Suprapubic skin (tissue), 4 donors: ENCODE measurements around the gene DTNB. TPM values are rescaled to one million over a fixed set of nuclear protein-coding genes. Genes with fewer than 3 reads are reported as not detected.
A peak's percentile ranks its signal among the peaks of the same experiment; 100 is the strongest.

Source experiments
- DNase-seq, 2 donors: peaks; one replicate each; pipeline ENCODE4 v3.0.0-alpha.2; 2019; ENCODE audit warnings: low spot score in 2 of 2
- H3K27ac ChIP-seq: fragments of 200-600 bp; sonication (generic); one replicate; pipeline ENCODE4 v1.5.1; 2019
- H3K27me3 ChIP-seq: fragments of 200-600 bp; sonication (generic); one replicate; pipeline ENCODE4 v1.5.1; 2019
- H3K36me3 ChIP-seq: fragments of 200-600 bp; sonication (generic); one replicate; pipeline ENCODE4 v1.5.1; 2019
- H3K4me1 ChIP-seq: fragments of 200-600 bp; sonication (generic); one replicate; pipeline ENCODE4 v1.5.1; 2019
- H3K4me3 ChIP-seq: fragments of 200-600 bp; sonication (generic); one replicate; pipeline ENCODE4 v1.5.1; 2019; ENCODE audit warnings: mild to moderate bottlenecking
- H3K9me3 ChIP-seq: fragments of 200-600 bp; sonication (generic); one replicate; pipeline ENCODE4 v1.5.1; 2019
- EP300 ChIP-seq: sonication (generic); formaldehyde crosslinking; IDR thresholded peaks from one replicate; pipeline ENCODE4 v1.6.1; 2017; ENCODE audit warnings: antibody characterized with exemption
- POLR2A ChIP-seq, 2 donors: fragments of 450-650 bp; IDR thresholded peaks; one replicate each; pipeline ENCODE4 v1.6.1; 2017; ENCODE audit warnings: antibody characterized with exemption in 2 of 2, mild to moderate bottlenecking in 2 of 2, moderate library complexity in 2 of 2
- POLR2AphosphoS5 ChIP-seq, 3 donors: sonication (generic); formaldehyde crosslinking; IDR thresholded peaks; one replicate each; pipeline ENCODE4 v1.6.1; 2017; ENCODE audit warnings: antibody characterized with exemption in 3 of 3
- WGBS: methylation state at CpG from one replicate; pipeline ENCODE4 v1.1.5; 2018; 5-methylcytosine and 5-hydroxymethylcytosine counted together
- total RNA-seq, 4 donors: library from RNA; depleted of rRNA; stranded (reverse); fragments of >200 nt; gene quantifications; one replicate each; pipeline ENCODE4 v1.1.0, GENCODE V29; 2016
- TF ChIP-seq, protein P1 (sequence below), 2 donors: fragments of 200-600 bp in 1 of 2; fragments of 450-650 bp in 1 of 2; sonication (generic) in 1 of 2; IDR thresholded peaks; one replicate each; pipeline ENCODE4 v1.5.1; 2016 to 2019; ENCODE audit warnings: antibody characterized with exemption in 2 of 2, mild to moderate bottlenecking in 1 of 2, moderate library complexity in 1 of 2

Gene DTNB
- total RNA-seq, 4 donors from 2014 or later = 11.8 to 40.1 (median 24.1) TPM

DNA sequence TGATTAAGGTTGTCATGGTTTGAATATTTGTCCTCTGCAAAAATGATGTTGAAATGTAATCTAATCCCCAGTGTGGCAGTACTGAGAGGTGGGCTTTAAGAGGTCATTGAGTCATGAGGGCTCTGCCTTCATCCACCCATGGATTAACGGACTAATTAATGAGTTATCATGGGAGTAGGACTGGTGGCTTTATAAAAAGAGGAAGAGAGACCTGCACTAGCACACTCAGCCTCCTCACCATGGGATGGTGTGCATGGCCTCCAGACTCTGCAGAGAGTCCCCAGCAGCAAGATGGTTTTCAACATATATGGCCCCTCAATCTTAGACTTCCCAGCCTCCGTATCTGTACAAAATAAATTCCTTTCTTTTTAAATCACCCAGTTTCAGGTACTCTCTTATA, 41.0 kb downstream of the DTNB start:
- WGBS = 94% methylated on average over 2 of the region's 2 CpGs
- Histone ChIP-seq H3K36me3 (no peaks in the 10 kb centered on the region), H3K4me1 (no peaks in the 10 kb centered on the region), H3K27ac (no peak overlapping the region), H3K27me3 (no peaks in the 10 kb centered on the region), H3K9me3 (no peaks in the 10 kb centered on the region), H3K4me3 (no peak overlapping the region)
- TF ChIP-seq, protein P1, sequence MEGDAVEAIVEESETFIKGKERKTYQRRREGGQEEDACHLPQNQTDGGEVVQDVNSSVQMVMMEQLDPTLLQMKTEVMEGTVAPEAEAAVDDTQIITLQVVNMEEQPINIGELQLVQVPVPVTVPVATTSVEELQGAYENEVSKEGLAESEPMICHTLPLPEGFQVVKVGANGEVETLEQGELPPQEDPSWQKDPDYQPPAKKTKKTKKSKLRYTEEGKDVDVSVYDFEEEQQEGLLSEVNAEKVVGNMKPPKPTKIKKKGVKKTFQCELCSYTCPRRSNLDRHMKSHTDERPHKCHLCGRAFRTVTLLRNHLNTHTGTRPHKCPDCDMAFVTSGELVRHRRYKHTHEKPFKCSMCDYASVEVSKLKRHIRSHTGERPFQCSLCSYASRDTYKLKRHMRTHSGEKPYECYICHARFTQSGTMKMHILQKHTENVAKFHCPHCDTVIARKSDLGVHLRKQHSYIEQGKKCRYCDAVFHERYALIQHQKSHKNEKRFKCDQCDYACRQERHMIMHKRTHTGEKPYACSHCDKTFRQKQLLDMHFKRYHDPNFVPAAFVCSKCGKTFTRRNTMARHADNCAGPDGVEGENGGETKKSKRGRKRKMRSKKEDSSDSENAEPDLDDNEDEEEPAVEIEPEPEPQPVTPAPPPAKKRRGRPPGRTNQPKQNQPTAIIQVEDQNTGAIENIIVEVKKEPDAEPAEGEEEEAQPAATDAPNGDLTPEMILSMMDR (IDR thresholded peaks at IDR 0.05) = no peak
- TF ChIP-seq EP300 (no peak), POLR2AphosphoS5 (IDR thresholded peaks at IDR 0.05) (no peak), POLR2A (IDR thresholded peaks at IDR 0.05) (no peak)
- no peak for DNase-seq

DNA sequence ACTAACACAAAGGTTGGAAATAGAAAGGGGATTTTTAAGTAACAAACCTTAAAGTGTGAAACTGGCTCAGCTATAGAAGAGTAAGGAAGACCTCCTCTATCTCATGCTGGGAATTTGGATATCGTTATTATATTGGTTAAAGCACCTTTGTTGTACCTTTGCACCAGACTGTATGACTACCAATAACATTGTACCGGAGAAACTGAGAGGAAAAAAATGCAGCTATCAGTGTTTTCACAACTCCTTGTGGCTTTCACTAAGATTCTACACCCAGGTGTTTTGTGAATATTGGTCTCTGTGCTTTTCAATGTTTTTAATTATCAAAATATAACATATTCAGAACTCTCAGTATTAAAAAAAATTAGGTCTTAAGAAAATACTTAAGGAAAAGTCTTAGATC, 48.7 kb downstream of the DTNB start:
- Histone ChIP-seq H3K27ac (no peak overlapping the region), H3K4me3 (no peak overlapping the region), H3K9me3 (no peaks in the 10 kb centered on the region), H3K36me3 (peaks cover 7% of the 10 kb centered on the region), H3K4me1 (peaks cover 5% of the 10 kb centered on the region), H3K27me3 (no peaks in the 10 kb centered on the region)
- no peak for DNase-seq
- WGBS = 99% methylated on average over 2 of the region's 2 CpGs
- TF ChIP-seq, protein P1 (IDR thresholded peaks at IDR 0.05) = no peak
- TF ChIP-seq POLR2AphosphoS5 (IDR thresholded peaks at IDR 0.05) (no peak), EP300 (no peak), POLR2A (IDR thresholded peaks at IDR 0.05) (no peak)

DNA sequence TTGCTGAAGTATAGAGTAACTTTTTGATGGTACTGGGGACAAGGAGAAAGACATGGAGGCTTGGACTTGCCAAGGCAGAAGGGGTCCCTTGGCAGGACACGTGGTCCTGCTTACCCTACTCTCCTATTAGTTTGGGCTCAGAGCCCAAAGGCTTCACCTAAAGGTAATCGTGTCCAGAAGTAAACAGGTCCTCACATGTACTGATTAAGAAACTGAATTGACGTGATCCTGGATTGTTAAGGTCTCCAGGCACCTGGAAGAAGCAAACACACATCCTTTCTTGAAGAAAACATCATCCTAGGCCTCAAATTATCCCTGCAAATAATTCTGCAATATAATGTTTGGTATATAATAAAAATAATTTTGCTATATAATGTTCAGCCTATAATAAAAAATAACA, 50.0 kb downstream of the DTNB start:
- H3K36me3 ChIP-seq = peaks cover 7% of the 10 kb centered on the region
- H3K27me3 ChIP-seq = no peaks in the 10 kb centered on the region
- DNase-seq = no peak
- no peak overlapping the region for H3K4me3 ChIP-seq
- H3K4me1 ChIP-seq = peaks cover 14% of the 10 kb centered on the region
- H3K27ac ChIP-seq = no peak overlapping the region
- H3K9me3 ChIP-seq = no peaks in the 10 kb centered on the region
- no peak for TF ChIP-seq EP300
- TF ChIP-seq, protein P1 (IDR thresholded peaks at IDR 0.05) = no peak
- no peak for TF ChIP-seq POLR2A (IDR thresholded peaks at IDR 0.05)
- no peak for TF ChIP-seq POLR2AphosphoS5 (IDR thresholded peaks at IDR 0.05)
- 70% methylated on average over 3 of the region's 3 CpGs for WGBS

DNA sequence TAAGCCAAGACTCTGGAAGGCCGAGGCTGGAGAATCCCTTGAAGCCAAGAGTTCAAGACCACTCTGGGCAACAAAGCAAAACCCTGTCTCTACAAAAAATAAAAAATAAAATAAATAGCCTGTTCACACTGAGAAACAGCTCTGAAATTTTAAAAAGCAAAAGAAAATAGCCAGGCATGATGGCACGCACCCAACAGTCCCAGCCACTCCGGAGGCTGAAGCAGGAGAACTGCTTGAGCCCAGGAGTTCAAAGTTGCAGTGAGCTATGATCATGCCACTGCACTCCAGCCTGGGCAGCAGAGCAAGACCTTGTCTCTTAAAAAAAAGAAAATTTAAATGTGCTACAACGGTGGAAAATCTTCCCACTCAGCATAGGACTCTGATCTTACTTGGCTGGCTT, 52.7 kb downstream of the DTNB start:
- Histone ChIP-seq H3K4me3 (no peak overlapping the region), H3K9me3 (no peaks in the 10 kb centered on the region), H3K36me3 (peaks cover 4% of the 10 kb centered on the region), H3K4me1 (peaks cover 22% of the 10 kb centered on the region), H3K27ac (no peak overlapping the region), H3K27me3 (no peaks in the 10 kb centered on the region)
- TF ChIP-seq, protein P1 (IDR thresholded peaks at IDR 0.05) = no peak
- no peak for TF ChIP-seq POLR2A (IDR thresholded peaks at IDR 0.05)
- no peak for TF ChIP-seq POLR2AphosphoS5 (IDR thresholded peaks at IDR 0.05)
- no peak for TF ChIP-seq EP300
- 76% methylated on average over 4 of the region's 4 CpGs for WGBS
- DNase-seq = no peak

DNA sequence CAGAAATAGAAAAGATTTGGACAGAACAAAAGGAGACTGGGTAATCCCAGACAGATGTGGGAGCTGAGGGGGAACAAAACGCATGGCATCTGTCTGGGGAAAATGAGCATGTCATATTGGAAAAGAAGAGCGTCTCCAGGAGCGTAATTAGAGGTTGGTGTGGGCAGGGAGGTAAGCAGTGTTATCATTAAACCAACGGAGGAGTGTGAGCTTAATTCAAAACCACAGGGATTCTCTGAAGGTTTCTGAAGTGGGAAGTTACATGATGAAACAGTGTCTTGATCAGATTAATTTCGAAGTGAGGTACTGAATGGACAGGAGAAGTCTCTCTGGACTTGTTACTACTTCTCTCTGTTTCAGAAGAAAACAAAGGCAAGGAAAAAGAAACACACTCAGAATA, 53.3 kb downstream of the DTNB start:
- Histone ChIP-seq H3K27me3 (no peaks in the 10 kb centered on the region), H3K27ac (no peak overlapping the region)

DNA sequence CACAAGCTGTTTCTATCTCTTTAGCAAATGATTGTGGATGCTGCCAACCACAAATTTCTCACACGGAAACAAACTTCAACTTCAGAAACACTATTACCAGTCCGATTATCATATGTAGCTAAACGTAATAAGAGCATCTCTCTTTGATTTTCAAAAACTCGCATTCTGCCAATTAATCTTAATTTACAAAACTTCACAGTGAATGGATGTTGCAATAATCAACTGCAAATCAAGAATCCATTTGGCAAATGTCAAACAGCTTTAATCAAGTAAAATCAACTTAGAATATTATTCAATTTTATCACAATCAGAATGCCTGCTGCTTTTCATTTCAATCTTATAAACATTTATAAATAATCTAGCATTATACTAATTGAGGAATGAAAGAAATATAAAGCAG, 54.2 kb downstream of the DTNB start:
- H3K27me3 ChIP-seq = no peaks in the 10 kb centered on the region
- peak overlapping the region; percentile 7 for H3K4me3 ChIP-seq
- DNase-seq = no peak
- TF ChIP-seq POLR2A (IDR thresholded peaks at IDR 0.05) = no peak
- TF ChIP-seq POLR2AphosphoS5 (IDR thresholded peaks at IDR 0.05) = no peak
- no peak for TF ChIP-seq EP300
- TF ChIP-seq, protein P1 (IDR thresholded peaks at IDR 0.05) = no peak
- H3K4me1 ChIP-seq = peaks cover 22% of the 10 kb centered on the region
- H3K9me3 ChIP-seq = no peaks in the 10 kb centered on the region
- H3K27ac ChIP-seq = peak overlapping the region; percentile 80
- WGBS = 20% methylated on average over 4 of the region's 4 CpGs
- peaks cover 4% of the 10 kb centered on the region for H3K36me3 ChIP-seq

More for the DNA sequence above, 53.3 kb downstream of the DTNB start:
- DNase-seq = no peak
- H3K4me1 ChIP-seq = peaks cover 22% of the 10 kb centered on the region
- no peaks in the 10 kb centered on the region for H3K9me3 ChIP-seq
- 56% methylated on average over 5 of the region's 5 CpGs for WGBS
- no peak for TF ChIP-seq EP300
- no peak for TF ChIP-seq POLR2AphosphoS5 (IDR thresholded peaks at IDR 0.05)
- no peak for TF ChIP-seq POLR2A (IDR thresholded peaks at IDR 0.05)
- no peak overlapping the region for H3K4me3 ChIP-seq
- H3K36me3 ChIP-seq = peaks cover 4% of the 10 kb centered on the region
